Natural killer cell (primary cell): Measurements from ENCODE around the gene MYO5C. TPM values are rescaled to one million over a fixed set of nuclear protein-coding genes. Genes with fewer than 3 reads are reported as not detected.

Experiments
- ATAC-seq, 3 donors: fragments of 150-1000 bp in 2 of 3; fragments of 200-7000 bp in 1 of 3; cut with Tn5 transposase; 1 replicate in 1 of 3; 2 replicates in 2 of 3; pipeline ENCODE4 v1.10.0; 2021; ENCODE audit warnings: mild to moderate bottlenecking in 2 of 3, moderate library complexity in 2 of 3
- DNase-seq, 2 donors: peaks; one replicate each; pipeline versions ENCODE4 v3.0.0 to v3.0.0-alpha.2; 2013 to 2021; ENCODE audit warnings: mixed read lengths in 1 of 2
- H3K27ac ChIP-seq: one replicate; pipeline ENCODE4 v1.5.1; 2013; ENCODE audit warnings: mild to moderate bottlenecking, low read length
- H3K27me3 ChIP-seq: one replicate; pipeline ENCODE4 v1.6.1; 2013; ENCODE audit warnings: low read length; ENCODE audit not compliant: control insufficient read depth, insufficient read depth
- H3K36me3 ChIP-seq: one replicate; pipeline ENCODE4 v1.6.1; 2013; ENCODE audit warnings: low read length; ENCODE audit not compliant: control insufficient read depth, insufficient read depth
- H3K4me1 ChIP-seq: one replicate; pipeline ENCODE4 v1.6.1; 2013; ENCODE audit warnings: low read length; ENCODE audit not compliant: control insufficient read depth, insufficient read depth
- H3K4me3 ChIP-seq: one replicate; pipeline ENCODE4 v1.5.1; 2013; ENCODE audit warnings: low read length
- H3K9me3 ChIP-seq: one replicate; pipeline ENCODE4 v1.6.1; 2013; ENCODE audit warnings: low read length; ENCODE audit not compliant: control insufficient read depth, insufficient read depth
- H3K27ac Mint-ChIP-seq, 2 donors: one replicate each; pipeline ENCODE4 v1.8.0; 2022; ENCODE audit warnings: mild to moderate bottlenecking in 2 of 2, mixed read lengths in 2 of 2, moderate library complexity in 1 of 2
- H3K27me3 Mint-ChIP-seq, 2 donors: one replicate each; pipeline ENCODE4 v1.8.0; 2022; ENCODE audit warnings: low read depth in 2 of 2, mixed read lengths in 2 of 2
- H3K36me3 Mint-ChIP-seq: one replicate; pipeline ENCODE4 v1.8.0; 2022; ENCODE audit warnings: mixed read lengths
- H3K4me1 Mint-ChIP-seq, 2 donors: one replicate each; pipeline ENCODE4 v1.8.0; 2022; ENCODE audit warnings: mixed read lengths in 2 of 2
- H3K4me3 Mint-ChIP-seq: one replicate; pipeline ENCODE4 v1.8.0; 2022; ENCODE audit warnings: mild to moderate bottlenecking, moderate library complexity, mixed read lengths
- H3K9me3 Mint-ChIP-seq, 2 donors: one replicate each; pipeline ENCODE4 v1.8.0; 2022; ENCODE audit warnings: mixed read lengths in 2 of 2
- WGBS: methylation state at CpG from one replicate; pipeline ENCODE4 v1.1.7; 2013; ENCODE audit warnings: missing lambda C conversion rate; ENCODE audit not compliant: insufficient coverage; 5-methylcytosine and 5-hydroxymethylcytosine counted together
- intact Hi-C: fragments of 100-400 bp; cut with micrococcal nuclease; formaldehyde crosslinking; loops from one replicate; pipeline ENCODE4 v1.14.2; 2022
- total RNA-seq, 4 donors: library from RNA; stranded (reverse); fragments of 120-200 nt in 1 of 4; gene quantifications; one replicate each; pipeline versions ENCODE4 v1.2.3 to v1.2.4, GENCODE V29; 2013 to 2022
- TF ChIP-seq, protein P1 (sequence below): fragments of 200-600 bp; IDR thresholded peaks from one replicate; pipeline ENCODE4 v1.8.0; 2022; ENCODE audit warnings: antibody characterized with exemption

Gene MYO5C
- total RNA-seq, 3 donors from 2014 or later (not counting 1 experiment from before 2014, with no cell fraction given): 0.45 to 0.82 (median 0.60) TPM

DNA sequence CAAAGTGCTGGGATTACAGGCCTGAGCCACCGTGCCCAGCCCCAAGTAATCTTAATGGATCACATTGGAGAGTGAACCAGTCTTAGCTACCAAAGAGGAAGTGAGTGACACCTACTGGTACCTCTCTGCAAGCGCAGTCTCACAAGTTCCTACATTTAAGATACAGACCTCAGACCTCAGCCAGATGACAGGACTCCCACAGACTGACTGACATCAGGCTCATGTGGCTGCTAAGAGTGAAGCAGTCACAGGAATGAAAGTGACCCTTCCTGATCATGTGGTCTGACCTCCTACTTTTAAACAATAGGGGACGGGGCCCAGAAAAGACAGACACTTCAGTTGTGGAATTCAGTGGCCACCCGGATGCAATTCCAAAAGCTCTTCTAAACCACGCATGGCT lies 68.1 kb downstream of the MYO5C start:
- Histone ChIP-seq H3K27me3 (no peaks in the 10 kb centered on the region), H3K9me3 (no peaks in the 10 kb centered on the region), H3K27ac (peak overlapping the region; percentile 24), H3K4me1 (peaks cover 13% of the 10 kb centered on the region), H3K36me3 (no peaks in the 10 kb centered on the region), H3K4me3 (no peak overlapping the region)
- Mint-ChIP-seq H3K27me3 (peaks cover 0 to 4% of the 10 kb centered on the region in 2 donors), H3K4me1 (peaks cover 0 to under 1% of the 10 kb centered on the region in 2 donors), H3K36me3 (no peaks in the 10 kb centered on the region), H3K4me3 (no peak overlapping the region), H3K27ac (no peak overlapping the region), H3K9me3 (no peaks in the 10 kb centered on the region)
- DNase-seq: peak; percentile 28 to 88
- TF ChIP-seq, protein P1, sequence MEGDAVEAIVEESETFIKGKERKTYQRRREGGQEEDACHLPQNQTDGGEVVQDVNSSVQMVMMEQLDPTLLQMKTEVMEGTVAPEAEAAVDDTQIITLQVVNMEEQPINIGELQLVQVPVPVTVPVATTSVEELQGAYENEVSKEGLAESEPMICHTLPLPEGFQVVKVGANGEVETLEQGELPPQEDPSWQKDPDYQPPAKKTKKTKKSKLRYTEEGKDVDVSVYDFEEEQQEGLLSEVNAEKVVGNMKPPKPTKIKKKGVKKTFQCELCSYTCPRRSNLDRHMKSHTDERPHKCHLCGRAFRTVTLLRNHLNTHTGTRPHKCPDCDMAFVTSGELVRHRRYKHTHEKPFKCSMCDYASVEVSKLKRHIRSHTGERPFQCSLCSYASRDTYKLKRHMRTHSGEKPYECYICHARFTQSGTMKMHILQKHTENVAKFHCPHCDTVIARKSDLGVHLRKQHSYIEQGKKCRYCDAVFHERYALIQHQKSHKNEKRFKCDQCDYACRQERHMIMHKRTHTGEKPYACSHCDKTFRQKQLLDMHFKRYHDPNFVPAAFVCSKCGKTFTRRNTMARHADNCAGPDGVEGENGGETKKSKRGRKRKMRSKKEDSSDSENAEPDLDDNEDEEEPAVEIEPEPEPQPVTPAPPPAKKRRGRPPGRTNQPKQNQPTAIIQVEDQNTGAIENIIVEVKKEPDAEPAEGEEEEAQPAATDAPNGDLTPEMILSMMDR: peak; percentile 79
- peak; percentile 92 to 100 (median 99) for ATAC-seq
- 49% methylated on average over 5 of the region's 5 CpGs for WGBS
- intact Hi-C loops: loop anchor here (1.0 to 5.0 kb wide), 3 partner anchors 64 to 340 kb away; no protein-coding TSS in a partner anchor

- no peaks in the 10 kb centered on the region for H3K9me3 Mint-ChIP-seq
- TF ChIP-seq, protein P1: no peak
- 81% methylated on average over 8 of the region's 8 CpGs for WGBS
- Histone ChIP-seq H3K27me3 (no peaks in the 10 kb centered on the region), H3K36me3 (no peaks in the 10 kb centered on the region), H3K4me3 (no peak overlapping the region), H3K4me1 (peaks cover 22% of the 10 kb centered on the region), H3K9me3 (no peaks in the 10 kb centered on the region), H3K27ac (no peak overlapping the region)
- H3K36me3 Mint-ChIP-seq: no peaks in the 10 kb centered on the region
- no peak overlapping the region for H3K27ac Mint-ChIP-seq
- peaks cover 16 to 19% of the 10 kb centered on the region in 2 donors for H3K4me1 Mint-ChIP-seq
- DNase-seq: no peak
- H3K27me3 Mint-ChIP-seq: no peaks in the 10 kb centered on the region
- ATAC-seq: no peak
- H3K4me3 Mint-ChIP-seq: no peak overlapping the region
- intact Hi-C loops: loop anchor here (5.0 kb wide), 1 partner anchor 338 kb away; no protein-coding TSS in a partner anchor
Measured at GRCh38 chr15:52225230-52225629, 70.4 kb downstream of the MYO5C start.

GRCh38 chr15:52224211-52224610 lies 71.4 kb downstream of the MYO5C start:
- Histone ChIP-seq H3K9me3 (no peaks in the 10 kb centered on the region), H3K4me3 (no peak overlapping the region), H3K36me3 (no peaks in the 10 kb centered on the region), H3K27me3 (no peaks in the 10 kb centered on the region), H3K27ac (no peak overlapping the region), H3K4me1 (peaks cover 21% of the 10 kb centered on the region)
- Mint-ChIP-seq H3K36me3 (no peaks in the 10 kb centered on the region), H3K9me3 (no peaks in the 10 kb centered on the region), H3K27ac (no peak overlapping the region), H3K27me3 (no peaks in the 10 kb centered on the region), H3K4me3 (no peak overlapping the region), H3K4me1 (peaks cover 16 to 19% of the 10 kb centered on the region in 2 donors)
- 86% methylated on average over 3 of the region's 4 CpGs for WGBS
- TF ChIP-seq, protein P1: no peak
- DNase-seq (no peak), ATAC-seq (no peak)
- intact Hi-C loops: no loop called here

- H3K27ac Mint-ChIP-seq: peak overlapping the region; percentile 84 to 87
- H3K4me1 Mint-ChIP-seq: peaks cover 16 to 19% of the 10 kb centered on the region in 2 donors
Measured at GRCh38 chr15:52221730-52222129, 73.9 kb downstream of the MYO5C start.

More at GRCh38 chr15:52221730-52222129, 73.9 kb downstream of the MYO5C start:
- DNase-seq: peak in 1 of 2 donors; percentile 44
- peaks cover 20% of the 10 kb centered on the region for H3K4me1 ChIP-seq
- WGBS: 61% methylated on average over 3 of the region's 5 CpGs
- no peaks in the 10 kb centered on the region for H3K9me3 ChIP-seq
- Mint-ChIP-seq H3K4me3 (peak overlapping the region; percentile 81), H3K9me3 (no peaks in the 10 kb centered on the region), H3K36me3 (no peaks in the 10 kb centered on the region), H3K27me3 (no peaks in the 10 kb centered on the region)
- H3K4me3 ChIP-seq: peak overlapping the region; percentile 23
- H3K36me3 ChIP-seq: no peaks in the 10 kb centered on the region
- TF ChIP-seq, protein P1: no peak
- peak; percentile 34 to 60 (median 51) for ATAC-seq
- H3K27me3 ChIP-seq: no peaks in the 10 kb centered on the region
- intact Hi-C loops: no loop called here
- peak overlapping the region; percentile 77 for H3K27ac ChIP-seq
